DOHH2 (cell line): ENCODE results near the gene MDFI.

ENCODE experiments used
- H3F3A ChIP-seq: fragments of 200-600 bp; sonication (generic), shearing (Covaris generic); 2 replicates; pipeline ENCODE4 v1.6.0; 2016; ENCODE audit warnings: antibody characterized with exemption, mild to moderate bottlenecking; ENCODE audit not compliant: control insufficient read depth, insufficient read depth
- H3K27ac ChIP-seq: fragments of 200-600 bp; sonication (generic); 2 replicates; pipeline ENCODE4 v1.5.1; 2014; ENCODE audit warnings: low read depth, mild to moderate bottlenecking, low read length, moderate library complexity
- H3K27me3 ChIP-seq: fragments of 200-600 bp; sonication (generic); 2 replicates; pipeline ENCODE4 v1.6.1; 2014; ENCODE audit warnings: mild to moderate bottlenecking, low read length, mixed read lengths; ENCODE audit not compliant: control insufficient read depth
- H3K36me3 ChIP-seq: fragments of 200-600 bp; sonication (generic); 2 replicates; pipeline ENCODE4 v1.6.1; 2014; ENCODE audit warnings: mild to moderate bottlenecking, low read length, moderate library complexity, mixed read lengths; ENCODE audit not compliant: control insufficient read depth
- H3K4me1 ChIP-seq: fragments of 200-600 bp; sonication (generic); 2 replicates; pipeline ENCODE4 v1.6.1; 2014; ENCODE audit warnings: mild to moderate bottlenecking, low read length, mixed read lengths; ENCODE audit not compliant: control insufficient read depth
- H3K4me2 ChIP-seq: fragments of 200-600 bp; sonication (generic); 2 replicates; pipeline ENCODE4 v1.6.0; 2014; ENCODE audit warnings: mild to moderate bottlenecking, low read length, moderate library complexity
- H3K4me3 ChIP-seq: fragments of 200-600 bp; sonication (generic); 2 replicates; pipeline ENCODE4 v1.5.1; 2014; ENCODE audit warnings: mild to moderate bottlenecking, low read length, mixed read lengths
- H3K79me2 ChIP-seq: fragments of 200-600 bp; sonication (generic); 2 replicates; pipeline ENCODE4 v1.6.1; 2014; ENCODE audit warnings: mild to moderate bottlenecking, low read length, mixed read lengths; ENCODE audit not compliant: control insufficient read depth
- H3K9me2 ChIP-seq: fragments of 200-600 bp; sonication (generic); replicated peaks from 2 replicates; pipeline ENCODE4 v1.6.1; 2014; ENCODE audit warnings: mild to moderate bottlenecking, low read length, mixed read lengths; ENCODE audit not compliant: control insufficient read depth
- H3K9me3 ChIP-seq: fragments of 200-600 bp; sonication (generic); 2 replicates; pipeline ENCODE4 v1.6.1; 2014; ENCODE audit warnings: antibody characterized with exemption, low read length, mixed read lengths; ENCODE audit not compliant: control insufficient read depth, insufficient read depth
- H4K20me1 ChIP-seq: fragments of 200-600 bp; sonication (generic); 2 replicates; pipeline ENCODE4 v1.6.0; 2014; ENCODE audit warnings: low read depth, mild to moderate bottlenecking, antibody characterized with exemption, low read length, moderate library complexity; ENCODE audit not compliant: control insufficient read depth, insufficient read depth
- EZH2phosphoT487 ChIP-seq: fragments of 200-600 bp; sonication (generic); IDR thresholded peaks from 2 replicates; pipeline ENCODE4 v1.6.1; 2017; ENCODE audit warnings: borderline replicate concordance, mild to moderate bottlenecking, antibody characterized with exemption, low read length, moderate library complexity, mixed read lengths
- TF ChIP-seq, protein P1 (sequence below): fragments of 200-600 bp; sonication (generic); IDR thresholded peaks from one replicate; pipeline ENCODE4 v1.5.1; 2014; ENCODE audit warnings: antibody characterized with exemption, mild to moderate bottlenecking, low read depth, low read length; ENCODE audit not compliant: poor library complexity, severe bottlenecking

The MDFI gene

DNA sequence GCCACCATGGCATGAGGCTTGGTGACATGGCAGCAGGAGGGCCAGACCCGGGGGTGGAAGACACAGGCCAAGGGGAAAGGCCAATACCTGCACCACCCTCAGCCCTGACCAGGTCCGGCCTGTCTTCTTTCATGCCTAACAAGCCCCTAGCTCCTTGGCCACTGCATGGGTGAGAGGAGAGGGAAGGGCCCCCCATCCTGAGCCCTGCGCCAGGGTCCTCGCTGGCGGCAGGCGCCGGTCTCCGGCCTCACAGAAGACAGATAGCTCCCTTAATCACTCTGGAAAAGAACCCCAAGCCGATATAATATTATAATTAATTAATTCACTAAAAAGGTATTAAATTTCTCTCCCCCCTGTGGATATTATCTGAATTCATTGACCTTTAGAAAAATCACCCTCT, 41.4 kb downstream of the MDFI start:
- Histone ChIP-seq H3K4me1 (peaks cover 23% of the 10 kb centered on the region), H3K36me3 (peaks cover 8% of the 10 kb centered on the region; the same call in 1 of the 2 replicates), H3F3A (no peaks in the 10 kb centered on the region), H3K9me2 (no peaks in the 10 kb centered on the region), H4K20me1 (no peaks in the 10 kb centered on the region), H3K4me3 (no peak overlapping the region), H3K27ac (no peak overlapping the region), H3K79me2 (no peaks in the 10 kb centered on the region), H3K9me3 (no peaks in the 10 kb centered on the region), H3K27me3 (peaks cover 14% of the 10 kb centered on the region; the same call in 1 of the 2 replicates), H3K4me2 (no peak overlapping the region)
- TF ChIP-seq EZH2phosphoT487: no peak
- TF ChIP-seq, protein P1, sequence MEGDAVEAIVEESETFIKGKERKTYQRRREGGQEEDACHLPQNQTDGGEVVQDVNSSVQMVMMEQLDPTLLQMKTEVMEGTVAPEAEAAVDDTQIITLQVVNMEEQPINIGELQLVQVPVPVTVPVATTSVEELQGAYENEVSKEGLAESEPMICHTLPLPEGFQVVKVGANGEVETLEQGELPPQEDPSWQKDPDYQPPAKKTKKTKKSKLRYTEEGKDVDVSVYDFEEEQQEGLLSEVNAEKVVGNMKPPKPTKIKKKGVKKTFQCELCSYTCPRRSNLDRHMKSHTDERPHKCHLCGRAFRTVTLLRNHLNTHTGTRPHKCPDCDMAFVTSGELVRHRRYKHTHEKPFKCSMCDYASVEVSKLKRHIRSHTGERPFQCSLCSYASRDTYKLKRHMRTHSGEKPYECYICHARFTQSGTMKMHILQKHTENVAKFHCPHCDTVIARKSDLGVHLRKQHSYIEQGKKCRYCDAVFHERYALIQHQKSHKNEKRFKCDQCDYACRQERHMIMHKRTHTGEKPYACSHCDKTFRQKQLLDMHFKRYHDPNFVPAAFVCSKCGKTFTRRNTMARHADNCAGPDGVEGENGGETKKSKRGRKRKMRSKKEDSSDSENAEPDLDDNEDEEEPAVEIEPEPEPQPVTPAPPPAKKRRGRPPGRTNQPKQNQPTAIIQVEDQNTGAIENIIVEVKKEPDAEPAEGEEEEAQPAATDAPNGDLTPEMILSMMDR: no peak

- Histone ChIP-seq H3K79me2 (no peaks in the 10 kb centered on the region), H3K27me3 (peaks cover 14% of the 10 kb centered on the region; the same call in 1 of the 2 replicates), H3K9me2 (no peaks in the 10 kb centered on the region), H3K36me3 (peaks cover 12% of the 10 kb centered on the region), H3K27ac (no peak overlapping the region), H4K20me1 (no peaks in the 10 kb centered on the region), H3F3A (peaks cover 2% of the 10 kb centered on the region; the same call in 1 of the 2 replicates), H3K4me3 (no peak overlapping the region), H3K4me2 (no peak overlapping the region), H3K4me1 (peaks cover 23% of the 10 kb centered on the region), H3K9me3 (no peaks in the 10 kb centered on the region)
- no peak for TF ChIP-seq EZH2phosphoT487
- TF ChIP-seq, protein P1: no peak
Observed at GRCh38 chr6:41680182-41680965, 42.1 kb downstream of the MDFI start.

DNA sequence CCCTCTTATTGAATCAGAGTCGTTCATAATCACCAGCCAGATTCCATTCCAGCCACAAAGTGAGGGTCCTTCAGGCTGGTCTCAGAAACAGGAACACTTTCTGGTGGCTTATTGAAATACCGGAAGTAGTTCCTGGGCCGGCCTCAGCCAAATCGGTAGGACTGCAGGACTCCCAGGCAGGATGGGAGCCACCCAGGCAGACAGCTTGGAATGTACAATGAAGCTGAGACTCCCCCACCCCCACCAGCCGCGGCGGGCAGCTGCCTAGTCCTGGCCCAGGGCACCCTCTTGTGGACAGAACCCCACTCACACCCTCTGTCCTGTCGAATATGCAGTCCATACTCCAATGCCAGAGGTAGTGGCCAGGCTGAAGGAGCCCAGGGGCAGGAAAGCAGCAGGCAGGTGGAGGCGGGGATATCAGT, 43.8 kb downstream of the MDFI start:
- H3K9me3 ChIP-seq: no peaks in the 10 kb centered on the region
- H3K27me3 ChIP-seq: peaks cover under 1% of the 10 kb centered on the region; the same call in 1 of the 2 replicates
- no peaks in the 10 kb centered on the region for H3K9me2 ChIP-seq
- TF ChIP-seq EZH2phosphoT487: no peak
- TF ChIP-seq, protein P1: peak; percentile 62
- H3K4me3 ChIP-seq: no peak overlapping the region
- H4K20me1 ChIP-seq: no peaks in the 10 kb centered on the region
- H3K4me2 ChIP-seq: 0 out of 2 replicates have a peak overlapping the region, but pooled peaks have one; percentile 19
- no peak overlapping the region for H3K27ac ChIP-seq
- peaks cover 24% of the 10 kb centered on the region for H3K36me3 ChIP-seq
- no peaks in the 10 kb centered on the region for H3K79me2 ChIP-seq
- peaks cover 8% of the 10 kb centered on the region; the same call in 1 of the 2 replicates for H3F3A ChIP-seq
- H3K4me1 ChIP-seq: peaks cover 23% of the 10 kb centered on the region
